ENCODE data around the gene CARHSP1. TPM values are rescaled to one million over a fixed set of nuclear protein-coding genes. Genes with fewer than 3 reads are reported as not detected.
A peak's percentile ranks its signal among the peaks of the same experiment; 100 is the strongest.

CARHSP1 gene
- total RNA-seq, 3 donors from 2014 or later (not counting 1 experiment from before 2014, with no cell fraction given) = 59.0 to 70.0 (median 60.1) TPM

- H3K36me3 ChIP-seq (ENCODE audit: control insufficient read depth, insufficient read depth, low read length) = peaks cover 3% of the 10 kb centered on the region
- Mint-ChIP-seq H3K27me3 (ENCODE audit: low read depth in 2 of 2) (no peaks in the 10 kb centered on the region), H3K9me3 (no peaks in the 10 kb centered on the region), H3K36me3 (no peaks in the 10 kb centered on the region), H3K4me3 (peak overlapping the region; percentile 31), H3K27ac (peak overlapping the region; percentile 35 to 60), H3K4me1 (peaks cover 40 to 60% of the 10 kb centered on the region in 2 donors)
- H3K9me3 ChIP-seq (ENCODE audit: control insufficient read depth, insufficient read depth, low read length) = no peaks in the 10 kb centered on the region
- H3K27ac ChIP-seq (ENCODE audit: low read length) = no peak overlapping the region
- no peak for TF ChIP-seq CTCF (IDR thresholded peaks at IDR 0.05)
- WGBS (ENCODE audit: insufficient coverage) = 80% methylated on average over 17 of the region's 17 CpGs
- DNase-seq = no peak
- no peak for ATAC-seq
- intact Hi-C loops (cut with micrococcal nuclease) = no loop called here
- no peaks in the 10 kb centered on the region for H3K27me3 ChIP-seq (ENCODE audit: control insufficient read depth, insufficient read depth, low read length)
- peaks cover 32% of the 10 kb centered on the region for H3K4me1 ChIP-seq (ENCODE audit: control insufficient read depth, insufficient read depth, low read length)
- no peak overlapping the region for H3K4me3 ChIP-seq (ENCODE audit: low read length)
Observed at GRCh38 chr16:8863594-8864424, 5.0 kb downstream of the CARHSP1 start.

GRCh38 chr16:8862309-8863130 is 6.3 kb downstream of the CARHSP1 start:
- peaks cover 10% of the 10 kb centered on the region for H3K36me3 ChIP-seq (ENCODE audit: control insufficient read depth, insufficient read depth, low read length)
- no peak overlapping the region for H3K27ac ChIP-seq (ENCODE audit: low read length)
- 80% methylated on average over 14 of the region's 14 CpGs for WGBS (ENCODE audit: insufficient coverage)
- H3K27me3 Mint-ChIP-seq (ENCODE audit: low read depth in 2 of 2) = no peaks in the 10 kb centered on the region
- H3K4me1 ChIP-seq (ENCODE audit: control insufficient read depth, insufficient read depth, low read length) = peaks cover 27% of the 10 kb centered on the region
- H3K4me3 ChIP-seq (ENCODE audit: low read length) = no peak overlapping the region
- H3K36me3 Mint-ChIP-seq = no peaks in the 10 kb centered on the region
- no peak for ATAC-seq
- no peak for TF ChIP-seq CTCF (IDR thresholded peaks at IDR 0.05)
- H3K9me3 ChIP-seq (ENCODE audit: control insufficient read depth, insufficient read depth, low read length) = no peaks in the 10 kb centered on the region
- H3K9me3 Mint-ChIP-seq = no peaks in the 10 kb centered on the region
- H3K27ac Mint-ChIP-seq = peak overlapping the region; percentile 29 to 75
- H3K4me3 Mint-ChIP-seq = no peak overlapping the region
- no peak for DNase-seq
- peaks cover 38 to 59% of the 10 kb centered on the region in 2 donors for H3K4me1 Mint-ChIP-seq
- intact Hi-C loops (cut with micrococcal nuclease) = no loop called here
- H3K27me3 ChIP-seq (ENCODE audit: control insufficient read depth, insufficient read depth, low read length) = no peaks in the 10 kb centered on the region

- intact Hi-C loops (cut with micrococcal nuclease) = no loop called here
- Mint-ChIP-seq H3K4me1 (peaks cover 32 to 52% of the 10 kb centered on the region in 2 donors), H3K27me3 (ENCODE audit: low read depth in 2 of 2) (no peaks in the 10 kb centered on the region), H3K27ac (peak overlapping the region; percentile 29 to 75), H3K36me3 (no peaks in the 10 kb centered on the region), H3K9me3 (no peaks in the 10 kb centered on the region), H3K4me3 (no peak overlapping the region)
- ATAC-seq (no peak), DNase-seq (no peak)
- 89% methylated on average over 14 of the region's 14 CpGs for WGBS (ENCODE audit: insufficient coverage)
- peaks cover 11% of the 10 kb centered on the region for H3K36me3 ChIP-seq (ENCODE audit: control insufficient read depth, insufficient read depth, low read length)
- no peak overlapping the region for H3K27ac ChIP-seq (ENCODE audit: low read length)
- TF ChIP-seq CTCF (IDR thresholded peaks at IDR 0.05) = no peak
- no peak overlapping the region for H3K4me3 ChIP-seq (ENCODE audit: low read length)
- no peaks in the 10 kb centered on the region for H3K27me3 ChIP-seq (ENCODE audit: control insufficient read depth, insufficient read depth, low read length)
- peaks cover 19% of the 10 kb centered on the region for H3K4me1 ChIP-seq (ENCODE audit: control insufficient read depth, insufficient read depth, low read length)
- no peaks in the 10 kb centered on the region for H3K9me3 ChIP-seq (ENCODE audit: control insufficient read depth, insufficient read depth, low read length)
Observed at GRCh38 chr16:8861563-8862308, 7.1 kb downstream of the CARHSP1 start.

All from natural killer cell (primary cell).